ENCODE data around the gene RENBP. TPM values are rescaled to one million over a fixed set of nuclear protein-coding genes. Genes with fewer than 3 reads are reported as not detected.
A peak's percentile ranks its signal among the peaks of the same experiment; 100 is the strongest.

Gene RENBP
- total and polyA plus RNA-seq, 9 of the 15 experiments (the other 6 are each of a cell fraction or from before 2014, with no cell fraction given) = 0.07 to 14.8 (median 10.6) TPM; not detected in 1

- peak; percentile 88; the same call in 1 of the 2 replicates for TF ChIP-seq ZNF609 (CRISPR knock-in tag; IDR thresholded peaks at IDR 0.05; ENCODE audit: borderline replicate concordance)
- TF ChIP-seq PCBP2 (IDR thresholded peaks at IDR 0.05; ENCODE audit: low read depth, low read length, poor library complexity, severe bottlenecking) = no peak
- 0 out of 2 replicates have a peak, but pooled peaks have one; percentile 25 for TF ChIP-seq GATAD2B (IDR thresholded peaks at IDR 0.05; ENCODE audit: borderline replicate concordance)
- TF ChIP-seq ZNF589 (CRISPR knock-in tag; IDR thresholded peaks at IDR 0.05; ENCODE audit: low read depth) = peak; percentile 77; the same call in 1 of the 2 replicates
- no peak for TF ChIP-seq NCOA6 (IDR thresholded peaks at IDR 0.05)
- peak; percentile 4; the same call in 1 of the 2 replicates for TF ChIP-seq KLF16 (IDR thresholded peaks at IDR 0.05)
- peak; percentile 64; the same call in 1 of the 2 replicates for TF ChIP-seq NR2C2 (CRISPR knock-in tag; IDR thresholded peaks at IDR 0.05)
- peak; percentile 86; the same call in 1 of the 2 replicates for TF ChIP-seq NR2C2 (tag; IDR thresholded peaks at IDR 0.05)
- no peak for TF ChIP-seq U2AF2 (optimal IDR thresholded peaks at IDR 0.05; ENCODE audit: low read depth, low read length)
- peak in 1 of 2 experiments; percentile 13; a peak in 1 of 4 replicates for TF ChIP-seq SIX5 (IDR thresholded peaks at IDR 0.05; ENCODE audit: borderline replicate concordance in 1 of 2, insufficient read depth in 1 of 2, low read depth in 1 of 2, low read length in 2 of 2)
- no peak for TF ChIP-seq ZNF668 (CRISPR knock-in tag; IDR thresholded peaks at IDR 0.05)
- 0 out of 2 replicates have a peak, but pooled peaks have one; percentile 88 for TF ChIP-seq ATF6 (CRISPR knock-in tag; IDR thresholded peaks at IDR 0.05)
- no peak for TF ChIP-seq LCOR (CRISPR knock-in tag; IDR thresholded peaks at IDR 0.05)
- peak; percentile 76; the same call in 1 of the 2 replicates for TF ChIP-seq L3MBTL2 (IDR thresholded peaks at IDR 0.05)
- TF ChIP-seq TBP (optimal IDR thresholded peaks at IDR 0.05; ENCODE audit: low read depth, low read length) = peak; percentile 72
- TF ChIP-seq HCFC1 (IDR thresholded peaks at IDR 0.05; ENCODE audit: low read depth, low read length) = peak; percentile 57
- peak; percentile 90 for TF ChIP-seq CXXC5 (CRISPR knock-in tag; IDR thresholded peaks at IDR 0.05)
- TF ChIP-seq KDM4B (IDR thresholded peaks at IDR 0.05; ENCODE audit: borderline replicate concordance in 2 of 2, low read depth in 1 of 2) = no peak
- no peak for TF ChIP-seq BCOR (IDR thresholded peaks at IDR 0.05)
- no peak for TF ChIP-seq ZNF282 (CRISPR knock-in tag; IDR thresholded peaks at IDR 0.05)
These were observed 27.3 kb upstream of the RENBP start, which contains the start of gene HCFC1 (continued) for GRCh38 chrX:153971450-153972367.
